GM23248 (cell line): Measurements from ENCODE around the gene PPY.

Experiments used
- EZH2 ChIP-seq: fragments of 200-600 bp; sonication (generic); IDR thresholded peaks from 2 replicates; pipeline ENCODE4 v1.6.1; 2018; ENCODE audit warnings: antibody characterized with exemption, mild to moderate bottlenecking; ENCODE audit not compliant: insufficient read depth, poor library complexity, severe bottlenecking
- EZH2phosphoT487 ChIP-seq: fragments of 200-600 bp; sonication (generic); IDR thresholded peaks from 2 replicates; pipeline ENCODE4 v1.6.1; 2018; ENCODE audit warnings: antibody characterized with exemption, moderate library complexity, mild to moderate bottlenecking, low read depth; ENCODE audit not compliant: insufficient read depth

DNA sequence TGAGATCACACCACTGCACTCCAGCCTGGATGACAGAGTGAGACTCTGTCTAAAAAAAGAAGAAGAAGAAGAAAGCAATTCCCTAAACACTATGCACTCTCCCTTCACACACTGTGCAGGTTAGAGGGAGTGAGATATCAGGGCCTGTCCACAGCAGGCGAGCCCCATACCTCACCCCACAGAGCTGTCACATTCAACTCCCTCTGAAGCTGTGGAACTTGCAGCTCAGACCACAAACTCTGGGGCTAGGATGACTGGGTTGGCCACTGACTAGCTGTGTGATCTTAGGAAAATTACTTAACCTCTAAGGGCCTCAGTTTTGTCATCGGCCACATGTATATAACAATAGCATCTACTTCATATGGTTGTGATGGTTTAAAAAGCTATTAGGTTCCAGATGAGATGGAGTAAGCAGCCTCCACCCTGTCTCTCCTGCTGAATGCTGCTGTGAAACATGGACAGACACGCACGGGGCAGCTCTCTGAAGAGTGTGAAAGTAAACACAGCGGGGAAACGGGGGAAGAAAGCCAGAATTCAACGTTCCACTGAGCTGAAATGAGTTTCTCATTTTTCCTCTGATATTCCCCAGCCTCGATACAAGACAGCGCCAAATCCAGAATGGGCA lies 25.1 kb upstream of the PPY start:
- no peak for TF ChIP-seq EZH2phosphoT487
- TF ChIP-seq EZH2: no peak
